Neural cell (in vitro differentiated cells): ENCODE data around the gene CTSO. TPM values are rescaled to one million over a fixed set of nuclear protein-coding genes. Genes with fewer than 3 reads are reported as not detected.
A peak's percentile ranks its signal among the peaks of the same experiment; 100 is the strongest.

Source experiments
- H2AFZ ChIP-seq: fragments of 200-600, 300-800 bp; sonication (generic), shearing (Covaris generic); 2 replicates; pipeline ENCODE4 v1.6.0; 2014; ENCODE audit warnings: low read depth, mild to moderate bottlenecking, antibody characterized with exemption, low read length, moderate library complexity
- H3F3A ChIP-seq: fragments of 200-600 bp; shearing (Covaris generic); 2 replicates; pipeline ENCODE4 v1.6.1; 2016; ENCODE audit warnings: mild to moderate bottlenecking, moderate library complexity, mixed read lengths, antibody characterized with exemption, low read length; ENCODE audit not compliant: insufficient read depth, poor library complexity, severe bottlenecking
- H3K27ac ChIP-seq: fragments of 200-600, 300-800 bp; sonication (generic), shearing (Covaris generic); 2 replicates; pipeline ENCODE4 v1.5.1; 2014; ENCODE audit warnings: mild to moderate bottlenecking, low read length, moderate library complexity
- H3K27me3 ChIP-seq: fragments of 300-800, 200-600 bp; sonication (generic), shearing (Covaris generic); 2 replicates; pipeline ENCODE4 v1.6.0; 2014; ENCODE audit warnings: mild to moderate bottlenecking, low read depth, low read length, moderate library complexity; ENCODE audit not compliant: insufficient read depth
- H3K36me3 ChIP-seq: fragments of 300-800, 200-600 bp; sonication (generic), shearing (Covaris generic); 2 replicates; pipeline ENCODE4 v1.5.1; 2014; ENCODE audit warnings: mild to moderate bottlenecking, antibody characterized with exemption, low read length, moderate library complexity; ENCODE audit not compliant: insufficient read depth
- H3K4me2 ChIP-seq: fragments of 300-800, 200-600 bp; sonication (generic), shearing (Covaris generic); 2 replicates; pipeline ENCODE4 v1.6.0; 2014; ENCODE audit warnings: mild to moderate bottlenecking, low read length
- H3K4me3 ChIP-seq: fragments of 300-800, 200-600 bp; sonication (generic), shearing (Covaris generic); 2 replicates; pipeline ENCODE4 v1.5.1; 2014; ENCODE audit warnings: mild to moderate bottlenecking, low read length, moderate library complexity
- H3K79me2 ChIP-seq: fragments of 200-600 bp; shearing (Covaris generic); replicated peaks from 2 replicates; pipeline ENCODE4 v1.6.0; 2014; ENCODE audit warnings: mild to moderate bottlenecking, low read length, moderate library complexity; ENCODE audit not compliant: insufficient read depth
- H3K9ac ChIP-seq: fragments of 300-800, 200-600 bp; sonication (generic), shearing (Covaris generic); 2 replicates; pipeline ENCODE4 v1.6.1; 2016; ENCODE audit warnings: mild to moderate bottlenecking, low read length, mixed read lengths
- H3K9me2 ChIP-seq: fragments of 200-600 bp; shearing (Covaris generic); 2 replicates; pipeline ENCODE4 v1.6.1; 2016; ENCODE audit warnings: mild to moderate bottlenecking, low read length, mixed read lengths; ENCODE audit not compliant: insufficient read depth
- H3K9me3 ChIP-seq: fragments of 200-600, 300-800 bp; sonication (generic), shearing (Covaris generic); 2 replicates; pipeline ENCODE4 v1.6.1; 2016; ENCODE audit warnings: mild to moderate bottlenecking, mixed run types, low read length, moderate library complexity, mixed read lengths
- H4K20me1 ChIP-seq: fragments of 200-600 bp; shearing (Covaris generic); 2 replicates; pipeline ENCODE4 v1.6.1; 2016; ENCODE audit warnings: mild to moderate bottlenecking, mixed run types; ENCODE audit not compliant: insufficient read depth
- CTCF ChIP-seq: fragments of 450-650 bp; IDR thresholded peaks from 2 replicates; pipeline ENCODE4 v1.5.1; 2014; ENCODE audit warnings: antibody characterized with exemption, mild to moderate bottlenecking, moderate library complexity; ENCODE audit not compliant: poor library complexity, severe bottlenecking
- EP300 ChIP-seq: fragments of 450-650 bp; conservative IDR thresholded peaks from 2 replicates; pipeline ENCODE4 v1.6.1; 2014; ENCODE audit warnings: antibody characterized with exemption, mild to moderate bottlenecking, moderate library complexity; ENCODE audit not compliant: poor library complexity, severe bottlenecking
- EZH2 ChIP-seq: fragments of 200-600, 300-800 bp; shearing (Covaris generic), sonication (generic); IDR thresholded peaks from 2 replicates; pipeline ENCODE4 v1.6.1; 2014; ENCODE audit warnings: antibody characterized with exemption, low read length, borderline replicate concordance, mild to moderate bottlenecking; ENCODE audit not compliant: insufficient read depth, poor library complexity, severe bottlenecking
- MXI1 ChIP-seq: fragments of 450-650 bp; conservative IDR thresholded peaks from 2 replicates; pipeline ENCODE4 v1.6.1; 2014; ENCODE audit warnings: antibody characterized with exemption, mild to moderate bottlenecking; ENCODE audit not compliant: poor library complexity, severe bottlenecking
- POLR2AphosphoS5 ChIP-seq: IDR thresholded peaks from 2 replicates; pipeline ENCODE4 v1.6.1; 2012
- RAD21 ChIP-seq: fragments of 450-650 bp; conservative IDR thresholded peaks from 2 replicates; pipeline ENCODE4 v1.6.1; 2014; ENCODE audit warnings: antibody characterized with exemption, mild to moderate bottlenecking, moderate library complexity
- REST ChIP-seq: IDR thresholded peaks from 2 replicates; pipeline ENCODE4 v1.6.1; 2012; ENCODE audit warnings: borderline replicate concordance
- SMC3 ChIP-seq: fragments of 450-650 bp; conservative IDR thresholded peaks from 2 replicates; pipeline ENCODE4 v1.6.1; 2014; ENCODE audit warnings: antibody characterized with exemption, mild to moderate bottlenecking, moderate library complexity; ENCODE audit not compliant: poor library complexity
- TAF1 ChIP-seq: IDR thresholded peaks from 2 replicates; pipeline ENCODE4 v1.6.1; 2012; ENCODE audit warnings: low read depth
- polyA plus RNA-seq: library from polyadenylated mRNA; depleted of rRNA; stranded (reverse); fragments of >200 nt; gene quantifications from 2 replicates; pipeline ENCODE4 v1.2.3, GENCODE V29; 2014

Gene CTSO
- polyA plus RNA-seq, 1 donor from 2014 or later, result 0.16 TPM

- no peak overlapping the region for H3K4me2 ChIP-seq
- no peak for TF ChIP-seq POLR2AphosphoS5
- TF ChIP-seq EP300, result no peak
- TF ChIP-seq MXI1, result no peak
- no peak for TF ChIP-seq REST
- TF ChIP-seq EZH2, result no peak
- H3K27me3 ChIP-seq, result no peaks in the 10 kb centered on the region
- no peaks in the 10 kb centered on the region for H3K9me3 ChIP-seq
- no peaks in the 10 kb centered on the region for H3K79me2 ChIP-seq
- H3K4me3 ChIP-seq, result no peak overlapping the region
- peaks cover 20% of the 10 kb centered on the region for H3F3A ChIP-seq
- no peak overlapping the region for H2AFZ ChIP-seq
- no peaks in the 10 kb centered on the region for H4K20me1 ChIP-seq
- H3K9me2 ChIP-seq, result no peaks in the 10 kb centered on the region
- no peaks in the 10 kb centered on the region for H3K36me3 ChIP-seq
- H3K9ac ChIP-seq, result peak overlapping the region; percentile 21
- H3K27ac ChIP-seq, result peak overlapping the region; percentile 84
Observed at GRCh38 chr4:155956461-155956860, 2.8 kb upstream of the CTSO start.

GRCh38 chr4:155954939-155955338 is 1.3 kb upstream of the CTSO start:
- Histone ChIP-seq H3K9ac (no peak overlapping the region), H3F3A (peaks cover 20% of the 10 kb centered on the region), H3K9me3 (no peaks in the 10 kb centered on the region), H2AFZ (no peak overlapping the region), H3K4me2 (no peak overlapping the region), H3K79me2 (no peaks in the 10 kb centered on the region), H3K27me3 (no peaks in the 10 kb centered on the region), H3K27ac (peak overlapping the region; percentile 84), H3K4me3 (no peak overlapping the region), H3K36me3 (no peaks in the 10 kb centered on the region), H4K20me1 (no peaks in the 10 kb centered on the region), H3K9me2 (no peaks in the 10 kb centered on the region)
- no peak for TF ChIP-seq CTCF
- TF ChIP-seq EZH2, result no peak
- TF ChIP-seq POLR2AphosphoS5, result no peak
- TF ChIP-seq RAD21, result no peak
- TF ChIP-seq EP300, result no peak
- TF ChIP-seq MXI1, result no peak
- no peak for TF ChIP-seq REST
- no peak for TF ChIP-seq TAF1
- no peak for TF ChIP-seq SMC3
